GM19238 (cell line): ENCODE results near the gene LRRC25.

Experiments
- DNase-seq: peaks from one replicate; pipeline ENCODE4 v3.0.0; 2011; ENCODE audit warnings: low spot score; ENCODE audit not compliant: insufficient read length

Gene LRRC25

DNA sequence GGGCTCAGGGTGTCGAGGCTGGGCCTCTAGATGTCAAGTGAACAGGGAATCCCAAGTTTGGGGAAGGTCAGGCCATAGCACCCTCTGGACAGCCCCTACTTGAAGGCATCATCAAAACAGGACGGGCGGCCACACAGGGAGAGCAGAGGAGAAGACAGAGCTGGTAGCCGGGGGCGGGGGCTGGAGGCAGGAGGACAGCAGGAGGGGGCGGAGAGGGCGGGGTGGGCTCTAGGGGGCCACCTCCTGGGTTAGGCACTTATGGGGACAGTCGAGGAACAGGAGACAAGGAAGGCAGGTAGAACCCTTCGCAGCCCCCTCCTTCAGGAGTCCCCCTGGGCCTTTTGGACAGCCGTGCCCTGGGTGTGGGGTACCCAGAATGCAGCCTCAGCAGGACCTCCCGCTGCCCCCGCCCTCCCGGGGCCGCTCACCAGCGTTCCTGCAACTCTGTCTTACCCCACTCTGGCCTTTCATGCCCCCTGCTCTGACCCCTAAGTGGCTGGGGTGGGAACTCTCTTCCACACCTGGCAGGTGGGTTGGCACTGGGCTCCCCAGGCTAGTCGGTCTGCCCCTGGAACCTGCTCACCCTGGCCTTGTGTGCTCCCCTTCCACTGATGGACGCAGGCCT, 27.6 kb upstream of the LRRC25 start:
- no peak for DNase-seq

DNA sequence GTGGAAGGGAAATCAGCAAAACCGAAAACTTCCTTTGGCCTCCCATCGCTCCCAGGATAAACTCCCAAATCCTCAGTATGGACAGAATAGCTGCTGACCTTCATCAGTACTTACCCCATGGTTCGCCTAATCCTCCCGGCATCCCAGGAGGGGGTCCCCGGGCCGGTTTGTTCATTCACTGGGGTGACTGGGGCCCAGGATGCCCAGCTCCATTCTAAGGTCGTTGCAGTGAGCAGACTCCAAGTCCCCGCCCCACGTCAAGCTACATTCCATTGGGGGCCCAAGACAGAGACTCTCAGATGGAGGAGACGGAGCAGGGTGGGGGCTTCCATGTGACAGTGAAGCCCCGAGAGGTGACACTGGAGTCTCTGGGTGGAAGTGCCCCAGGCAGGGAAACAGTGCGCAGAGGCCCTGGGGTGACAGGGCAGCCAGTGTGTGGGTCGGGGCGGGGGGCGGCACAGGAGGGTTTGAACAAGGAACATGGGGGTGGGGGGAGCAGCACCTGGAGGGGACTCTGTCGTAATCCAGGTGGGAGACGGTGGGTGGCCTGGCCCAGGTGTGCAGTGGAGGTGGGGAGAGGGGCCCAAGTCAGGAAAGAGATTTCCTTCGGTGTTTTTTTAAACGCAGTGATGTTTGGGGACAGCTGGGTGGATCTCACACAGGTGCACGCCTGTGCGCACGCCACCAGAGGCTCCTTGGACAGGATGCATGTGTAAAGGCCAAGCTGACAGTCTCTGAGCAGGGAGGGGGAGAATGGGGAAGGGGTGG, 26.9 kb upstream of the LRRC25 start:
- no peak for DNase-seq

DNA sequence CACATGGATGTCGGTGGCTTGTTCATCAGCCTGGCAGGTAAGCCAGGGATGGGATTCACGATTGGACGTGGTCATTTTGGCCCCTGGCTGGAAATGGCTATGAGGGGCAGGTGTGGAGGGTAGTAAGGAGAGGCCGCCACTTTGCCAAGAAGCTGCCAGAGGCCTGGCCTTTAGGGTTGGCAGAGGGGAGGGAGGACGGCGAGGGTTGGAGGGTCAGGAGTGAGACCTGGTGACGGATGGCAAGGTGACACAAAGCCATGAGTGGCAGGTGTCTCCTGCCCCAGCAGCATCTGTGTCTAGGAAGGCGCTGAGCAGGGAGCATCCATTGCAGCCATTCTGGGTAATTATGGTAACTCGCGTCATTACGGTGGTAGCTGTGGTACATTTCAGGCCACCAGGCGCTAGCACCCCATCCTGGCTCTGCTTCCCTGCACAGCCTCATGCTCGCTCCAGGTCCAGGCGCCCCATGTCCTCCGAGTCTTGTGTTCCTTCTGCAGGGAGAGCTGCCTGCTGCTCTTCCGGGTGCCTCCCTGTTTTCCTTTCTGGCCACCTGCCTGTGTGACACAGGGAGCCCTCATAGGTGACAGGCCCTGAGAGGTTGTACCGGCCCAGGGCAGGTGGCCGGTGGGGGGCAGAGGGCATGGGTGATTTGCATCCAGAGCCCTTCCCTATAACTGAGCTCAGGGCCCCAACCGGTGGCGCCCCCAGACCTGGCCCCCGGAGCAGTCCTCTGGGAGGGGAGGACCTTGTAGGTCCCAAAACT, 26.0 kb upstream of the LRRC25 start:
- no peak for DNase-seq

DNA sequence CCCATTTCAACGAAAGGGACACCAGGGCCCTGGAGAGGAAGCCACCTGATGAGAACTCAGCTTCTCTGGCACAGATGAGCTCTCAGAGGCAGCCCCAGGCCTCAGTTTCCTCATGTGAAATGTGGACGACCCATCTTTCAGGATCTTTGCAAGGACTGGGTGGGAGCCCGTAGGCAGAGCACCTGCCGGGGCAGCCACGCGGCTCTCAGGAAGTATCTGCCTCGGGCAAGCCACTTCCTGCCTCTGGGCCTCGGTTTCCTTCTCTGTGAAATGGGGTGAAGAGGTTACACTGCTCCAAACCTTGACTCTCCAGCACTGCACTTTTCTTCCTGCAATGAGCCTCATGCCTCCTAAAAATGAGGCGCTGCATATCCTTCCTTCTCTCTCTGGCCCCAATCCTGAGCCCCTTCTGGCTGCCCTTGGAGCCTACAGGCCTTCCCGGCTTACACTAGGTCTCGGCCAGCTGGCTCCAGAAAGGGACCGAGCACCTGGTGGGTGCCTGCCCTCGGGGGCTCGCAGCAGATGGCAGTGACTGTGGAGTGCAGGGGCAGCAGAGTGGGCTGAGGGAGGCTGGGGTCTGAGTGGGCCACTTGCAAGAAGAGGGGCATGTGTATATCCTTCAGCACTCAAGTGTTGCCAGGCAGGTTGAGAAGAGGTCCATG, 25.2 kb upstream of the LRRC25 start:
- DNase-seq: no peak

DNA sequence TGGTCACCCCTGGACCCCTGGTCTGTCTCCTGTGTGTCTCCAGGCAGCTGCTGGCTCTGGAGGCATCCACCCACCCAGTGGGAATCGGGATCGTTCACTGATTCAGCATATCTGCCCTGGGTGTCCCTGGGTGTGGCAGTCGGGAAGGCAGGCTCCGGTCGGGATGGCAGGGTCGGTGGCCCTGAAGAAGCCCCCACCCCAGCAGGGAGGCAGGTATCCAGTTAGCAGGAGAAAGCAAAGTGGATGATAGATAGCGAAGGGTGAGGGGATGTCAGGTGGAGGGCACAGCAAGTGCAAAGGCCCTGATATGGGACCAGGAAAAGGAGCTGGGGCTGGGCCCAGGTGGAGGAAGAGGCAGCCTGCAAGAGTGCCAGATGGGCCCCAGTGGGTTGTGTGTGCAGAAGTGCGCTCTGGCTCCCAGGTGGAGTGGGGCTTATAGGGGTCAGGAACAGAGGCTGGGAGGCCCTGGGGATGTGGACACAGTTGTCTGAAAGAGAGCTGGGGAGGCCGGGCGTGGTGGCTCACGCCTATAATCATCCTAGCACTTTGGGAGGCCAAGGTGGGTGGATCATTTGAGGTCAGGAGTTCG, 24.0 kb upstream of the LRRC25 start:
- DNase-seq: no peak

DNA sequence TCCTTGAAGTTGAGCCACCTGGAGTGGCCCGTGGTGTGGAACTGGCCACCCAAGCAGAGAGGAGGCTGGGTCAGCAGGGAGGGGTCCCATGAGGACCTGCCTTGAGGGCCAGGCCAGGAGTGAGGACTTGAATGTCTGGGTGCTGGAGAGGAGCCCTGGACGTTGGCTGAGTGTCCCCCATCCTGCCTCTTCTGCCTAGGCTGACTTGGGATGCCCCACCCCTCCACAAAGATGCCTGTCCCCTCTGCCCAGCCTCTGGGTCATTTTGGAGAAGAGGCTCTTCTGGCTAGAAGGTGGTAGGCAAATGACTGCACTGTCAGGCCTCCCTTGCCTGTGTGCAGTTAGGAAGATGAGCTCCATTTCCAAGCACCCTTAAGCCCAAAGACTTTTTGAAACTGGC, 23.5 kb upstream of the LRRC25 start:
- DNase-seq: no peak

DNA sequence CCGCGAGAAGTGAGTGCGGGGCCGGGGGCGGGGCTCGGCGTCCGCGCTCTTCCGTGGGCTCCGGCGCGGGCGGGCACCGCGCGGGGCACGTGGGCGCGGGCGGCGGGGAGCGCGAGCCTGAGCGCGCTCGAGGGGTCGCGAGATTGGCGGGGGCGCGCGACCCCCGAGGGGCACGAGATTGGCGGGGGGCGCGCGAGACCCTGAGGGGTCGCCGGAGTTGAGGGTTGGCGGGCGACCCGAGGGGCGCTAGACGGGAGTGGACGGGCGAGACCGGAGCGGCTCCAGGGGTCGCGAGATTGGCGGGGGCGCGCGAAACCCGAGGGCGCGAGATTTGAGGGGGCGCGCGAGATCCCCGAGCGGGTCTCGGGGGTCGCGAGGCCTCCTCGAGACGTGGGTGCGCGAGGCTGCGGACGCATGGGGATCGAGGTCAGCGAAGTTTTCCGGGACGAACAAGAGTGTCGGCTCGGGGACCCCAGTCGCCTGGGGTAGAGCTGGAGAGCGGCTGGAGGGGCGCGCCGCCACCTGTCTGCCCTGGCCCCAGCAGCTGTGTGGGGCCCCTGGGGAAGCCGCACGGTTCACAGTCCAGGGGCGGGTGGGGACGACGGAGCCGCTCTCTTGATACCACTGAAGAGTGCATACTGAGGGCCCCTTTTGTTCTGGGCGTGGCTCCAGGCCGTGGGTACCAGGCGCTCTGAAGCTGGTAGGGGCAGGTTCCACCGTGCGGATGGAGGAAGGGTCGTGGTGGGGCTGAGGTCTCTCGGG, 22.5 kb upstream of the LRRC25 start:
- no peak for DNase-seq

DNA sequence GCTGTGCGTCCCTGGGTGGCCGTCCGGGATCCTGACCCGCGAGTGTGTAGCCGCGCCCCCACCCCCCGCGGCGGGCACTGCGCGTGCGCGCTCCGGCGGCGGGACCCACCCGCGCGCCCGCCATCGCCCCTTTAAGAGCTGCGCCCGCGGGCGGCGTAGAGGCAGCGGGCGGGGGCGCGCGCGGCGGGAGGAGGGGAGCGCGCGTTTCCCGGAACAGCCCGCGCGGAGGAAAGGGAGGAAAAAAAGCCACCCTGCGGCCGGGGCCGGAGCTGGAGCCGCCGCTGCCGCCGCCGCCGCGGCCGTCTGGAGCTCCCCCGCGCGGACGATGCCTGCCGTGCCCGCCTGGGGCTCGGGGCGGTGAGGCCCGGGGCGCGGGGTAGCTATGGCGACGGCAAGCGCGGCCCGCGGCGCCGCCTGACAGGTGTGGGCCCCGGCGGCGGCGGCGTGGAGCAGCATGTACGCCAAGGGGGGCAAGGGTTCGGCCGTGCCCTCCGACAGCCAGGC, 21.8 kb upstream of the LRRC25 start, which contains the start of gene SSBP4:
SSBP4 (plus strand) TSS at position 204 of the 504 bp plus-strand sequence; CDS start at position 455, 251 bp downstream.
- peak; percentile 88 for DNase-seq

DNA sequence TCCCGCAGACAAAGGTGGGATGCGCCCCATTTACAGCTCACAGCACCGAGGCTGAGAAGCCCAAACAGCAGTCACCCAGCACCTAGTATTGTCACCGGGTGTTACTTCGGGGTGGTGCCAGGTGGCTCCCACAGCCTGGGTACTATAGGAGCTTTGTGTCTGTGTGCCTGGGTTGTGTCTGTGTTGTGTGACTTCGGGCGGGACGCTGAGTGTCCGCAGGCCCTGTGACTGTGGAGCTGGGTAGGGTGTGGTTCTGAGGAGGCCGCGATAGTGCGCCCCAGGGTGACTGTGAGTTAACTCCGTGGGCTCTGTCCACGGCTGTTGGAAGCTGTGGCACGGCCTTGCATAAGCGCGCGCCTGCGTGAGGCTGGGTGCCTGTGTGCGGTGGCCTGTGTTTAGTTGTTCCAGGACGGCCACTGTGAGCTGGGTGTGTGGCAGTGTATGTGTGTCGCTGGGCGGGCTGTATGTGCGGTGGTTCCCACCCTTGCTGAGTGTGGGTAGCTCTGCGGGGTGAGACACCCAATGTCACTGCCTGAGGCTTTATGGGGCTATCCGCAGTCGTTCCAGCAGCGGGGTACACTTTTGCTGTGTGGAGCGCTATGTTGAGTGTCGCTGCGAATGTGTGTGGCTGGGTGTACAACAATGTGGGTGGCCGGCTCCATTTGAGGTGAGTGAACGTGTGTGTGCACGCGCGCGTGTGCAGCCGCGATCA, 21.2 kb upstream of the LRRC25 start:
- DNase-seq: no peak

DNA sequence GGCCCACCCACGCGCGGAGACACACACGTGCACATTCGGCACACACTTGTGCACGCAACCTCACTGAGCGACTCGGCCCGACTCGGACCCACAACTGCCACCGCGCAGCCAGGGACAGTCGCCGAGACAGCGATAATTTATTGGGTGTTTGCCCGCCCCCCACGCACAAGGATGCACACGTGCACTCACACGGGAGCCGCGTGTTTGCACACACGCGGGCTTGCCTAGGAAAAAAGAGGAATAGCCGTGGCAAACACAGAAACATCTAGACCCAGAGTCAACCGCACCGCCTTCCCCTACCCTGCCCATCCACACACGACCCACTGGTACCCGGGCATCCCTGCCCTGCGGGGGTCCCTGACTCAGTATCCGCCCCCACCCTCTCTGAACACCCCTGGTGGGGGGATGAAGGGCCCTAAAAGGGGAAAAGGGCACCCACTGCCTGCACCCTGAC, 20.6 kb upstream of the LRRC25 start:
- no peak for DNase-seq

DNA sequence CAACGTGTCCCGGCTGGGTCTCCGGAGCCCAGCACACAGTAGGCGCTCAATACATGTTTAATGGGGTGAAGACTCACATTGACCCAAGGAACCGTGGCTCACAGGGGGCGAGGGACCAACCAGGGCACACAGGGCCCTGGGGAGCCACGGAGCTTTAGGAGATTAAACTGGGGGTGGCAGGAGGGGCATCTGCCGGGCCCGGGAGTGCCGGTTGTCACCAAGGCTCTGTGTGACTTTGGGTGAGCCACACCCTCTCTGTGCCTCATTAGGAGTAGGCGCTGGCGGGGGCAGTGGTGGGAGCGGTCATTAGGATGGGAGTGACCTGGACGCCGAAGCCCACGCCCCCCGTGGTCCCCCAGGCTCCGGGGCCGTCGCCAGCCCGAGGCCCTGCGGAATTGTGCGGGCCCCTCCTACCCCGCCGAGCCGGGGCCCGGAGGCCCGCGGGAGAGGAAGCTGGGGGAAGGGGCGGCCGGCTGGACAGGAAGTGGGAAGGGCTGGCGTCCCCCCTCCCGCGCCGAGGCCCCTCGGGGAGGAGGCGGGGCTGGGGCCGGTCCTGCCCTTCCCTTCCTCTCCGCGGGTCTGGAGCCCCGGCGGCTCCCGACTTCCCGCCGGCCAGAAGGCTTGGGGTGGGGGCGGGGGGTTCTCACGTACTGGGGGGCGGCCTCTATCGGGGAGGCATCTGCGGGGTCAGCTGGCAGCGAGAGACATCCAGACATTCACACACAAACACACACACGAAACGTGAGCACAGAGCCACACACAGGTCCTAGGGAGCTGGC, 20.0 kb upstream of the LRRC25 start:
- no peak for DNase-seq

DNA sequence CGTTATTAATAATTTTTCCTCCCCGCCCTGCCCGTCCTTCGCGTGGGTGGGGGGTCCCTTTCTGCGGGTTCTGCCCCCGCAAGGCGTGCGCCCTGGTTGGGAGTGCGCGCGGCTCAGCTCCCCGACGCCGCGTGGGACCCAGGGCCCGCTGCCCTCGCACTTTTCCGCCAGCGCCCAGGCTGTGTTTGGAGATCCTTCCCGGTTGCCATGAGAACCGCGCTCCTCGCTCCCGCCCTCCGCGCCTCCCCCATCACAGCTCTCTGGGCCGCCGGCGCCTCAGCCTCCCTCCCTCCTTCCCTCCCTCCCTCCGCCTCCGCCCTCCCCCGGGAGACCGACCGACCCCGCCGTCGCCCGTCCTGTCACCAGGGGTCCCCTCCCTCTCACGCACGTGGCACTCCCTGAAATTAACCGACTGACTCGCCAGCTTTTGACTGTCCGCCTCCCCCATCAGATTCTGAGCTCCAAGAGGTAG, 19.4 kb upstream of the LRRC25 start:
- DNase-seq: no peak

DNA sequence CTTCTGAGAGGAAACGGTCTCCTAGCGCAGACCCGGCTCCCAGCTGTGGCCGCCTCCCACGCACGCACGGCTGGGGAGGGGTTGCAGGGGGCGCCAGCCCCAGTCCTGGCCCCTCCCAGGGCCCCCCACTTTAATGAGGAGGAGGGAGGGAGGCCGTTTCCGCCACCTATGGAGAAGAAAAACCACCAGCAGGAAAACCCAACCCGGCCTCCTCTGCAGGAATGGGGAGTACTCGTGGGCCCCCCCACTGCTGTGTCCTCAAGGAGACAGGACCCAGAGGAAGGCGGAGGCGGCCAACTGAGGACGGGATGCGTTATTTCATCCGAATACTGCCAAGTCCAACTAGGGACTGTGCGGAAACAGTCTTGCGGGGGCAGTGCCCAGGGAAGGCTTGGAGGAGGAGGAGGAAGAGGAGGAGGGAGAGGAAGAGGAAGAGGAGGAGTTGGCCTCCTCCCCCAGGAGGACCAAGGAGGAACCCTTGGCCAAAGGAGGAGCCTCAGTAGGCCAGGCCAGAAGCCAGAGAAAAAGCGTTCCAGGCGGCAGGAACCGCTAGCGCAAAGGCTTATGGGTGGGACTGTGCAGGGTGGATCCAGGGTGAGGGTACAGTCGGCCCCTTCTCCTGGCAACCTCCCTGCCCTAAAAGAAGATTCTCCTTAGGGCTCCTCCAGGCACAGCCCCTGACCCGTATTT, 17.9 kb upstream of the LRRC25 start:
- DNase-seq: no peak

DNA sequence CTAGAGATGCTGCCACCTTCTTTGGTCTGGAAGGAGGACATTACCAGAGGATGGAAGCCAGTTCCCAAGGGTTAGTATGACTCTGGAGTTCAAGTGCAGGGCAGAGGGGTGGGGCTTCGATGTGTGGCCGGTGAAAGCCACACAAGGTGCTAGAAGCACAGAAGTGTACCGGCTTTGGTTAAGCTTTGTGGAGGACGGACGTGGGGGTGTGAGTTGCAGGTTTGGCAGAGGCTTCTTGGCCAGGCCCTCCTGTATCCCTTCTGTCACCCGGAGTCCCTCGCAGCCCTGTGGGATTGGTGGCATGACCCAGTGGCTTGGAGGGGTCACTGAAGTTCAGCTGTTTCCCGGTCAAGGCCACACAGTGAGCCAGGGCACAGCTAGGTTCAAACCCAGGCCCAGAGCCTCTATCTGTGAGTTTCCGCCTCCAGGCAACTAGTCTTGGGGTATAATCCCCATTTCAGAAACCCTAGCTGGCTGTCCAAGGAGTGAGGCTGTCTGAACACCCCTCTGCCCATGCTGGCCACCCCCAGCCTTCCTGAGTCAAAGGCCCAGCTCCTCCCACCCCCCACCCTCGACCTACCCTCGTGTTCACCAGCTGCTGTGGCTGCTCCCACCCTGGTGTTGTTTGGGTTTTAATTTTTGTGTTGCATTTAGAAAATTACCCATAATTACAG, 17.2 kb upstream of the LRRC25 start:
- DNase-seq: no peak

DNA sequence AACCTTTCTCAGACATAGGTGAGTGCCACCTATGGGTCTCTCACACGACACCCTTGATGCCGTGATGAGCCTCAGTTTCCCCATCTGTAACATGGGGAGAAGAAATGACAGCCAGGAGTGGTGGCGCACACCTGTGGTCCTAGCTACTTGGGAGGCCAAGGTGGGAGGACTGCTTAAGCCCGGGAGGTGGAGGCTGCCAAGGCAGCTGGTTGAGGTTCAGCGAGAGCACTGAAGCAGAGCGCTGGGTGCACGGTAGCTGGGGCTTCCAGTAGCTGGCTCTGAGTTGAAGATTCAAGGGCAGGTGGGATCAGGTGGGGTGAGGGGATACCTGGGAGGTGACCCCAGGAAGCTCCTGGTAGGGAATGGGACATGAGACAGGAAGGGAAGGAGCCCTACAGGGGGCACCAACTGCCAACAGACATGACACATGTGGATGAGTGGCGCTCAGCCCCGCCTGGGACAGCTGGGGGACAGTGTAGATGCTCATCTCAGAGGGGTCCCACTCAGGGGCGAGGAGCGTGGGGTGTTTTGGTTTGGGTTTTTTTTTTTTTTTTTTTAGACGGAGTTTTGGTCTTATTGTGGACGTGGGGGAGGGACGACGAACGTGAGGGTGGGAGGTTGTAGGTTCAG, 15.3 kb upstream of the LRRC25 start:
- DNase-seq: no peak

DNA sequence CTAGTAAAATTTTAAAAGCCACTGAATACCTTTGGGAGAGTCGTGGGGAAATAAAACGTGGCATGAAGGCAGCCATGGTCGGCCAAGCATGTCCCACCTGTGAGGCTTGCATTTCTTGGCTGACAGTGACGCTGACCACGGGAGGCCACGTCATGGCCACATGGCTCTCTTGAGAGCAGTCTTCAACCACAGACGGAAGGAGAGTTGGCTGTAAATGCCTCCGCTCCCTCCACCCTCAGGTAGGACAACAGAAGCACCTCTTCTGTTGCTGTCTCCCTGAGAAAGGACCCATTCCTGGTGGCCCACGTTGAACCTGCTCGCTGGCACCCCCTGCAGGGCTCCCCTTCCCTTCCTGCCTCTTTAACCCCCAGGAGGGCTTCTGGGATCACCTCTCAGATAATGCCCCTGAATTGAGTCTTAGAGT, 10.6 kb upstream of the LRRC25 start:
- no peak for DNase-seq

DNA sequence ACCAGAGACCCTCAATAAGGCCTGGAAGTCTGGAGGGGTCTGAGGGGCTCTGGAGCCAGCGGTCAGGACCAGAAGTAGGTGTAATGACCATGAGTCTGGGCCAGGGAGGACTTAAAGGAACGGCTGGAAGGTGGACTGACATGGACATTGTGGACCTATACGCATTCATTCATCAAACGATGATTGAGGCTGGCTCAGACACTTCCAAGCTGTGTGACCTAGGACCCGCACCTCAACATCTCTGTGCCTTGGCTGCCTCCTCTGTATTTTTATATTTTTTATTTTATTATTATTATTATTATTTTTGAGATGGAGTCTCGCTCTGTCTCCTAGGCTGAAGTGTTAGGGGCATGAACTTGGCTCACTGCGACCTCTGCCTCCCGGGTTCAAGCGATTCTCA, 9.3 kb upstream of the LRRC25 start:
- DNase-seq: no peak
